Endothelial cell (in vitro differentiated cells): Measurements from ENCODE around the gene HAPLN1. TPM values are rescaled to one million over a fixed set of nuclear protein-coding genes. Genes with fewer than 3 reads are reported as not detected.

ENCODE experiments used
- DNase-seq: peaks from one replicate; pipeline ENCODE4 v3.0.0; 2021; ENCODE audit warnings: low spot score
- H3K27ac Mint-ChIP-seq: one replicate; pipeline ENCODE4 v1.8.0; 2021; ENCODE audit warnings: mixed read lengths, inconsistent platforms; ENCODE audit not compliant: unreplicated experiment
- H3K27me3 Mint-ChIP-seq: one replicate; pipeline ENCODE4 v1.8.0; 2021; ENCODE audit warnings: mild to moderate bottlenecking, moderate library complexity, mixed read lengths, inconsistent platforms; ENCODE audit not compliant: unreplicated experiment
- H3K36me3 Mint-ChIP-seq: one replicate; pipeline ENCODE4 v1.8.0; 2021; ENCODE audit warnings: mild to moderate bottlenecking, low read depth, mixed read lengths, inconsistent platforms; ENCODE audit not compliant: unreplicated experiment
- H3K4me1 Mint-ChIP-seq: one replicate; pipeline ENCODE4 v1.8.0; 2021; ENCODE audit warnings: mild to moderate bottlenecking, mixed read lengths, inconsistent platforms; ENCODE audit not compliant: unreplicated experiment
- H3K4me3 Mint-ChIP-seq: one replicate; pipeline ENCODE4 v1.8.0; 2021; ENCODE audit warnings: mild to moderate bottlenecking, mixed read lengths, inconsistent platforms; ENCODE audit not compliant: unreplicated experiment
- H3K9me3 Mint-ChIP-seq: one replicate; pipeline ENCODE4 v1.8.0; 2021; ENCODE audit warnings: mixed read lengths, inconsistent platforms; ENCODE audit not compliant: unreplicated experiment
- total RNA-seq: library from RNA; stranded (reverse); fragmentation: NEBNext Ultra II Directional; extraction: Animal tissue kit (Norgen Biotek cat#: 25700); gene quantifications from one replicate; pipeline ENCODE4 v1.2.1, GENCODE V29; 2021; ENCODE audit not compliant: unreplicated experiment
- TF ChIP-seq, protein P1 (sequence below): fragments of 200-600 bp; sonication (generic); IDR thresholded peaks from one replicate; pipeline ENCODE4 v1.5.0; 2021; ENCODE audit warnings: antibody characterized with exemption; ENCODE audit not compliant: unreplicated experiment

HAPLN1 gene
- total RNA-seq, 1 donor from 2014 or later, result 42.1 TPM

DNA sequence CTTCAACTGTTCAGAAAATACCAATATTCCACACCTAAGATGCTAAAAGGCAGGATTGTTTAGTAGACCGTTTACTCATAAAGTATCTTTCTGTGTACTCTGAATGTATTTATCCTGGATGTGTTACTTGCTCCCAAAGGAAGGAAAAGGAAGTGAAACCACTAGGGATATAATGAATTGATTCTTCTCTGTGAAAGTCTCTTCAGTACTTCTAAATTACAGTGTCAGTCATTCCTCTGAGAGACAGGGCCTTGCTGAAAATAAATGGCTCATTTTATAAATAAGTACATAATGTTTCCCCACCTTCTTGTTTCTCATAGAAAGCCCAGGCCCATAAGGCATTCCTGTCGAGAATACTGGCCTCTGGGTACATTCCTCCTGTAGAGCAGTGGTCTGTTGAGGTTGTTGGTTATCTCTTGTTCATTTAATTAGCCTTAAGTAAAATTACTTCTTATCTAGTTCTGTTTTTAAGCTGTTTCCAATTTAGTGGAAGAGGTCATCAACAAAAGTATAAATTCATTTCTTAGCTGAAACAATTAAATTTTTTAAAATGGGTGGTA, 1.6 kb downstream of the HAPLN1 start:
- peaks cover 31% of the 10 kb centered on the region for H3K4me1 Mint-ChIP-seq
- peaks cover 7% of the 10 kb centered on the region for H3K27me3 Mint-ChIP-seq
- H3K9me3 Mint-ChIP-seq, result no peaks in the 10 kb centered on the region
- no peak for DNase-seq
- peak overlapping the region; percentile 68 for H3K4me3 Mint-ChIP-seq
- TF ChIP-seq, protein P1, sequence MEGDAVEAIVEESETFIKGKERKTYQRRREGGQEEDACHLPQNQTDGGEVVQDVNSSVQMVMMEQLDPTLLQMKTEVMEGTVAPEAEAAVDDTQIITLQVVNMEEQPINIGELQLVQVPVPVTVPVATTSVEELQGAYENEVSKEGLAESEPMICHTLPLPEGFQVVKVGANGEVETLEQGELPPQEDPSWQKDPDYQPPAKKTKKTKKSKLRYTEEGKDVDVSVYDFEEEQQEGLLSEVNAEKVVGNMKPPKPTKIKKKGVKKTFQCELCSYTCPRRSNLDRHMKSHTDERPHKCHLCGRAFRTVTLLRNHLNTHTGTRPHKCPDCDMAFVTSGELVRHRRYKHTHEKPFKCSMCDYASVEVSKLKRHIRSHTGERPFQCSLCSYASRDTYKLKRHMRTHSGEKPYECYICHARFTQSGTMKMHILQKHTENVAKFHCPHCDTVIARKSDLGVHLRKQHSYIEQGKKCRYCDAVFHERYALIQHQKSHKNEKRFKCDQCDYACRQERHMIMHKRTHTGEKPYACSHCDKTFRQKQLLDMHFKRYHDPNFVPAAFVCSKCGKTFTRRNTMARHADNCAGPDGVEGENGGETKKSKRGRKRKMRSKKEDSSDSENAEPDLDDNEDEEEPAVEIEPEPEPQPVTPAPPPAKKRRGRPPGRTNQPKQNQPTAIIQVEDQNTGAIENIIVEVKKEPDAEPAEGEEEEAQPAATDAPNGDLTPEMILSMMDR, result no peak
- H3K36me3 Mint-ChIP-seq, result no peaks in the 10 kb centered on the region
- H3K27ac Mint-ChIP-seq, result no peak overlapping the region

DNA sequence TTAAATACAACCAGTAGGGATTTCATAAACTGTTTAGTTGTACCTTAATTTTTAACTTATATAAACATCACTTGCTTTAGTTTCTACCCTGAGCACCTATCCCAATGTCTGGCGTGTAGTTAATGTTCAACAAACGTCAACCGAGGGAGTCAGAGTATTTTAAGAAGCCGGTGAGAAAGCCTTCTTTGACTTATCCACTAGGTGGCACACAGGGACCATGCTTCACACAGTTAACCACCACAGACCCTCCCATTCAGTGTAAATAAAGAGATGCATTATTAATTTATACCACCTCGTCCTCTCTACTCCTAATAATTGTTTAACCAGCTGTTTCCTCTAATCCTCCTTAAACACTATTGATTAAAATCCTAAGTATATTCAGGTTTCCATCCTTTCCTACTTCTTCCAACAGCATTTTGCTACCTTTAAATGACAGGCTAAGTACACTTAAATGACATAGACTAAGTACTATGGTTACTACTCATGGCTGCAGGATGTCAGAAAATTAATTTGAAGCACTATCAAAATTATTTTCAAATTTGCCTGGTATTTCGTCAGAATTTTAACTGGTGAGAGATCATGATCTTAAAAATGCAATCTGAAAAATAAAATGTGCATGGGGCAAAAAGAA, 2.3 kb downstream of the HAPLN1 start:
- peaks cover 7% of the 10 kb centered on the region for H3K27me3 Mint-ChIP-seq

DNA sequence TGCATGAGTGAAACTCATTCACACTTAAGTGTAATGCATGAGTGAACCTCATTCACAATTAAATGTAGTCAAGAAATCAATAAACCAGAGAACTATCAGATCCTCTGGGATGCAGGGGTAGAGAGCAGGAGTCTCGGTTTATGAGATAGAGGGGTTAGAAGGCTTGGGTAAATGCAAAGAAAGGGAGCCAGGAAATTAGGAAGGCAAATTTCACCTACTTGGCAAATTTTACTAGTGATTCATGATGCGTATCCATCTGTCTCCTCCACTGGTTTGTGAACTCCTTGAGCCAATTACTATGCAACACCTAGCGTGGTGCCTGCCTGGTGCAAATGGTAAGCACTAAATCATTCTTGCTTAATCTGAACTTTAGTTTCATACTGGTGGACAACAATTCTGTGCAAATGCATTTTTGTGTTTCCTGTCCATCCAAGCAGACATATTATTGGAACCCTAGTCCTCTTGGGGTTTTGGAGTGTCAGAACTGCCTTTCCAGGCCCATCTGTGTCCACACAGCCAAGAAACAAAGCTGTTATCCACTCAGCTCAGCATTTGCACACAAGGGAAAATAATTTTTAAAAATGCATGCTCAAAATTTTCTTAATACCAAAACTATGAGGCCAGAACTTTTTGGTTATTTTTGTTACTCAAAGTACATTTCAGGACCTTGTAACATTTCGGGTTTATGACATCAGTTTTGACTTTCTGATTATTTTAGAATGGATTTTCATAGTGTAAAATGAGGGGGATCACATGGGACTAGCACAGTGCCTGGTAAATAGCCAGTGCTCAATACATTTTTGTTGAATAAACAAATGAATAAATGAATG, 5.2 kb downstream of the HAPLN1 start:
- H3K4me3 Mint-ChIP-seq, result no peak overlapping the region
- peaks cover 14% of the 10 kb centered on the region for H3K4me1 Mint-ChIP-seq
- TF ChIP-seq, protein P1, result no peak
- H3K27ac Mint-ChIP-seq, result no peak overlapping the region
- H3K27me3 Mint-ChIP-seq, result peaks cover 2% of the 10 kb centered on the region
- H3K36me3 Mint-ChIP-seq, result no peaks in the 10 kb centered on the region
- H3K9me3 Mint-ChIP-seq, result no peaks in the 10 kb centered on the region
- no peak for DNase-seq

More for the DNA sequence above, 2.3 kb downstream of the HAPLN1 start:
- no peaks in the 10 kb centered on the region for H3K9me3 Mint-ChIP-seq
- peak; percentile 48 for DNase-seq
- TF ChIP-seq, protein P1, result peak; percentile 84
- no peaks in the 10 kb centered on the region for H3K36me3 Mint-ChIP-seq
- H3K4me1 Mint-ChIP-seq, result peaks cover 28% of the 10 kb centered on the region
- H3K4me3 Mint-ChIP-seq, result peak overlapping the region; percentile 10
- no peak overlapping the region for H3K27ac Mint-ChIP-seq

DNA sequence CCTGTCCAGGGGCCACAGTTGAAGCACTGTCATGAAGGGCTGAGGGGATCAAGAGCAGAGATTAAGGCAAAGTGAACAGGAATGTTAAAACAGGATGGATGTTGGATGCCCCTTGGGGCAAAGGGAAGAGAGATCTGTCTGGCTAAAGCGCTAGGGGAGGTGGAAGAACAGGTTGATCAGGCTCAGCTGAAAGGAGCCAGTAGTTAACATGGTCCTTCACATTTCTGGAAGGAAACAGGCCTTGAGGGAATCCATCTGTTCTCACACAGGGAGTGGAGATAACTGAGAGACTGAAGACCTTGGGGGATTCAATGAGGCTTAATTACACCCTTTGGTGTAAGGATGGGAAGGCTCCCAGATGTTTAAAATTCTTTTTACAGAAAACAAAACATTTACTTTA, 5.8 kb downstream of the HAPLN1 start:
- Mint-ChIP-seq H3K27me3 (peaks cover 2% of the 10 kb centered on the region), H3K27ac (no peak overlapping the region), H3K4me3 (no peak overlapping the region), H3K9me3 (no peaks in the 10 kb centered on the region), H3K4me1 (peaks cover 14% of the 10 kb centered on the region), H3K36me3 (no peaks in the 10 kb centered on the region)
- no peak for DNase-seq
- TF ChIP-seq, protein P1, result no peak
